ENCODE results near the gene CD4.

The CD4 gene

GRCh38 chr12:6782850-6783566, 6.3 kb upstream of the CD4 start:
- Histone ChIP-seq H3K9me3 (ENCODE audit: insufficient read depth, low read length) (no peaks in the 10 kb centered on the region), H3K9ac (ENCODE audit: low read length) (no peak overlapping the region), H3K36me3 (ENCODE audit: low read length) (no peaks in the 10 kb centered on the region), H3K79me2 (ENCODE audit: insufficient read depth, low read length) (no peaks in the 10 kb centered on the region), H3K4me3 (ENCODE audit: insufficient read depth, low read length, poor library complexity, severe bottlenecking) (no peak overlapping the region), H2AFZ (ENCODE audit: low read depth, low read length, severe bottlenecking) (no peak overlapping the region), H4K20me1 (ENCODE audit: low read depth, low read length) (no peaks in the 10 kb centered on the region), H3K4me2 (ENCODE audit: low read depth, low read length, poor library complexity, severe bottlenecking) (no peak overlapping the region), H3F3A (ENCODE audit: insufficient read depth) (no peaks in the 10 kb centered on the region), H3K9me2 (replicated peaks; ENCODE audit: insufficient read depth, low read length) (no peaks in the 10 kb centered on the region), H3K27me3 (ENCODE audit: low read length) (no peaks in the 10 kb centered on the region), H3K27ac (ENCODE audit: low read depth, low read length) (no peak overlapping the region)
- TF ChIP-seq CTCF (IDR thresholded peaks at IDR 0.05; ENCODE audit: insufficient read depth, low read length, poor library complexity, severe bottlenecking) (no peak), EZH2phosphoT487 (conservative IDR thresholded peaks at IDR 0.05; ENCODE audit: low read length) (no peak)

GRCh38 chr12:6783828-6784227, 5.5 kb upstream of the CD4 start:
- no peaks in the 10 kb centered on the region for H3K27me3 ChIP-seq (ENCODE audit: low read length)
- H4K20me1 ChIP-seq (ENCODE audit: low read depth, low read length): no peaks in the 10 kb centered on the region
- no peak overlapping the region for H3K27ac ChIP-seq (ENCODE audit: low read depth, low read length)
- H3K9ac ChIP-seq (ENCODE audit: low read length): no peak overlapping the region
- H3K79me2 ChIP-seq (ENCODE audit: insufficient read depth, low read length): no peaks in the 10 kb centered on the region
- TF ChIP-seq EZH2phosphoT487 (conservative IDR thresholded peaks at IDR 0.05; ENCODE audit: low read length) (no peak), CTCF (IDR thresholded peaks at IDR 0.05; ENCODE audit: insufficient read depth, low read length, poor library complexity, severe bottlenecking) (no peak)
- no peaks in the 10 kb centered on the region for H3F3A ChIP-seq (ENCODE audit: insufficient read depth)
- H3K36me3 ChIP-seq (ENCODE audit: low read length): no peaks in the 10 kb centered on the region
- H3K9me2 ChIP-seq (replicated peaks; ENCODE audit: insufficient read depth, low read length): no peaks in the 10 kb centered on the region
- no peaks in the 10 kb centered on the region for H3K9me3 ChIP-seq (ENCODE audit: insufficient read depth, low read length)
- H3K4me3 ChIP-seq (ENCODE audit: insufficient read depth, low read length, poor library complexity, severe bottlenecking): no peak overlapping the region
- H2AFZ ChIP-seq (ENCODE audit: low read depth, low read length, severe bottlenecking): no peak overlapping the region
- no peak overlapping the region for H3K4me2 ChIP-seq (ENCODE audit: low read depth, low read length, poor library complexity, severe bottlenecking)

GRCh38 chr12:6784296-6784695, 5.0 kb upstream of the CD4 start:
- Histone ChIP-seq H3K27me3 (ENCODE audit: low read length) (no peaks in the 10 kb centered on the region), H3K79me2 (ENCODE audit: insufficient read depth, low read length) (no peaks in the 10 kb centered on the region), H2AFZ (ENCODE audit: low read depth, low read length, severe bottlenecking) (no peak overlapping the region), H3K9me3 (ENCODE audit: insufficient read depth, low read length) (no peaks in the 10 kb centered on the region), H3F3A (ENCODE audit: insufficient read depth) (no peaks in the 10 kb centered on the region), H3K36me3 (ENCODE audit: low read length) (no peaks in the 10 kb centered on the region), H3K4me2 (ENCODE audit: low read depth, low read length, poor library complexity, severe bottlenecking) (no peak overlapping the region), H4K20me1 (ENCODE audit: low read depth, low read length) (no peaks in the 10 kb centered on the region), H3K27ac (ENCODE audit: low read depth, low read length) (no peak overlapping the region), H3K9me2 (replicated peaks; ENCODE audit: insufficient read depth, low read length) (no peaks in the 10 kb centered on the region), H3K9ac (ENCODE audit: low read length) (no peak overlapping the region), H3K4me3 (ENCODE audit: insufficient read depth, low read length, poor library complexity, severe bottlenecking) (no peak overlapping the region)
- TF ChIP-seq CTCF (IDR thresholded peaks at IDR 0.05; ENCODE audit: insufficient read depth, low read length, poor library complexity, severe bottlenecking) (no peak), EZH2phosphoT487 (conservative IDR thresholded peaks at IDR 0.05; ENCODE audit: low read length) (no peak)
